HCT116 (cell line): ENCODE results near the gene PIGL. TPM values are rescaled to one million over a fixed set of nuclear protein-coding genes. Genes with fewer than 3 reads are reported as not detected.

Experiments used
- ATAC-seq: fragments of 200-7000 bp; cut with Tn5 transposase; 2 replicates; pipeline ENCODE4 v1.9.1; 2020; ENCODE audit warnings: mild to moderate bottlenecking, moderate library complexity
- BruUV-seq: library from RNA; stranded (reverse); fragments of 400-500 nt; replicated peaks from 2 replicates; lab custom pipeline; 2021; lab: Mats Ljungman, UMichigan
- CTCF ChIA-PET: fragments of 300-600 bp; sonication (Branson Sonifier 250); formaldehyde crosslinking; loops from one replicate; lab custom pipeline; 2021; ENCODE audit warnings: antibody characterized with exemption; lab: Charles Lee
- POLR2A ChIA-PET: fragments of 300-600, 350-600 bp; sonication (Branson Sonifier 250); formaldehyde crosslinking; loops from one replicate; lab custom pipeline; 2021; ENCODE audit warnings: antibody characterized with exemption; lab: Charles Lee
- RAD21 ChIA-PET, 2 experiments: fragments of 300-600 bp; sonication (Branson Sonifier 250); formaldehyde crosslinking; loops; one replicate each; lab custom pipeline; 2023; ENCODE audit warnings: low total read pairs in 2 of 2; ENCODE audit not compliant: uncharacterized antibody in 2 of 2, unreplicated experiment in 2 of 2, low non-redundant PET in 1 of 2; lab: Charles Lee
- DNase-seq: peaks from one replicate; pipeline ENCODE4 v3.0.0-alpha.2; 2010; ENCODE audit warnings: low read depth, low spot score
- H2AFZ ChIP-seq: fragments of 200-600 bp; shearing (Covaris generic), sonication (generic); 2 replicates; pipeline ENCODE4 v1.6.1; 2017; ENCODE audit warnings: low read depth, mixed run types, mixed read lengths, antibody characterized with exemption, low read length; ENCODE audit not compliant: poor library complexity, severe bottlenecking
- H3K27ac ChIP-seq: 2 replicates; pipeline ENCODE4 v1.5.1; 2012; ENCODE audit warnings: low read depth, low read length
- H3K27me3 ChIP-seq: fragments of 200-600 bp; sonication (generic); 2 replicates; pipeline ENCODE4 v1.6.1; 2016; ENCODE audit warnings: mixed run types, low read length, mixed read lengths; ENCODE audit not compliant: insufficient read depth
- H3K36me3 ChIP-seq, 2 experiments: fragments of 200-500 bp in 1 of 2; fragments of 200-600 bp in 1 of 2; sonication (Bioruptor generic) in 1 of 2; sonication (generic) in 1 of 2; 2 replicates each; pipeline versions ENCODE4 v1.5.1 to v1.6.1; 2014 to 2016; ENCODE audit warnings: low read length in 2 of 2, inconsistent platforms in 1 of 2, mixed read lengths in 1 of 2, mixed run types in 1 of 2; ENCODE audit not compliant: insufficient read depth in 2 of 2, control insufficient read depth in 1 of 2
- H3K4me1 ChIP-seq, 2 experiments: fragments of 200-600 bp in 1 of 2; sonication (generic) in 1 of 2; 2 replicates each; pipeline versions ENCODE4 v1.5.1 to v1.6.1; 2012 to 2017; ENCODE audit warnings: low read length in 2 of 2, inconsistent platforms in 1 of 2, mild to moderate bottlenecking in 1 of 2, mixed read lengths in 1 of 2, mixed run types in 1 of 2, moderate library complexity in 1 of 2; ENCODE audit not compliant: insufficient read depth in 2 of 2, control insufficient read depth in 1 of 2
- H3K4me2 ChIP-seq: fragments of 200-600 bp; sonication (generic); 2 replicates; pipeline ENCODE4 v1.6.1; 2017; ENCODE audit warnings: mixed run types, low read length, mixed read lengths
- H3K4me3 ChIP-seq, 2 experiments: fragments of 200-600 bp in 1 of 2; sonication (generic) in 1 of 2; replicated peaks in 1 of 2; 2 replicates each; pipeline ENCODE4 v1.5.1; 2011 to 2016; ENCODE audit warnings: low read length in 2 of 2, control low read depth in 1 of 2, low read depth in 1 of 2, mild to moderate bottlenecking in 1 of 2, mixed read lengths in 1 of 2, mixed run types in 1 of 2
- H3K79me2 ChIP-seq: fragments of 200-600 bp; sonication (generic); 2 replicates; pipeline ENCODE4 v1.6.1; 2017; ENCODE audit warnings: mild to moderate bottlenecking, mixed run types, low read length, moderate library complexity, mixed read lengths; ENCODE audit not compliant: insufficient read depth
- H3K9ac ChIP-seq: fragments of 200-600 bp; sonication (generic); 2 replicates; pipeline ENCODE4 v1.6.1; 2016; ENCODE audit warnings: low read length, mixed read lengths
- H3K9me2 ChIP-seq: fragments of 200-600 bp; sonication (generic), shearing (Covaris generic); 2 replicates; pipeline ENCODE4 v1.6.1; 2017; ENCODE audit warnings: mixed run types, mild to moderate bottlenecking, moderate library complexity; ENCODE audit not compliant: insufficient read depth
- H3K9me3 ChIP-seq, 2 experiments: fragments of 200-500 bp in 1 of 2; fragments of 200-600 bp in 1 of 2; sonication (Bioruptor generic) in 1 of 2; sonication (generic) in 1 of 2; 2 replicates each; pipeline ENCODE4 v1.6.1; 2014 to 2017; ENCODE audit warnings: low read length in 2 of 2, mixed read lengths in 2 of 2, inconsistent platforms in 1 of 2, low read depth in 1 of 2, mild to moderate bottlenecking in 1 of 2, mixed run types in 1 of 2, moderate library complexity in 1 of 2; ENCODE audit not compliant: control insufficient read depth in 1 of 2, insufficient read depth in 1 of 2
- H4K20me1 ChIP-seq: fragments of 200-600 bp; sonication (generic), shearing (Covaris generic); 2 replicates; pipeline ENCODE4 v1.6.1; 2017; ENCODE audit warnings: mixed run types, mild to moderate bottlenecking, moderate library complexity; ENCODE audit not compliant: insufficient read depth
- CBX3 ChIP-seq: IDR thresholded peaks from 2 replicates; pipeline ENCODE4 v1.6.1; 2012; ENCODE audit warnings: low read depth
- EGR1 ChIP-seq: IDR thresholded peaks from 2 replicates; pipeline ENCODE4 v1.6.1; 2012; ENCODE audit warnings: low read depth
- ELF1 ChIP-seq: IDR thresholded peaks from 2 replicates; pipeline ENCODE4 v1.6.1; 2012; ENCODE audit warnings: low read depth, borderline replicate concordance
- EZH2 ChIP-seq: fragments of 200-600 bp; sonication (generic); IDR thresholded peaks from 2 replicates; pipeline ENCODE4 v1.6.1; 2017; ENCODE audit warnings: antibody characterized with exemption, mixed run types
- FOSL1 ChIP-seq: IDR thresholded peaks from 2 replicates; pipeline ENCODE4 v1.6.1; 2012; ENCODE audit warnings: low read depth
- POLR2A ChIP-seq: IDR thresholded peaks from 2 replicates; pipeline ENCODE4 v1.7.0; 2011; ENCODE audit warnings: borderline replicate concordance; ENCODE audit not compliant: insufficient read depth, insufficient read length; ENCODE audit errors: extremely low read depth
- POLR2AphosphoS5 ChIP-seq: IDR thresholded peaks from 2 replicates; pipeline ENCODE4 v1.6.1; 2011; ENCODE audit warnings: mild to moderate bottlenecking, low read depth, low read length, moderate library complexity
- RAD21 ChIP-seq: IDR thresholded peaks from 2 replicates; pipeline ENCODE4 v1.6.1; 2012; ENCODE audit warnings: low read depth, mild to moderate bottlenecking
- SIN3A ChIP-seq: IDR thresholded peaks from 2 replicates; pipeline ENCODE4 v1.6.1; 2012; ENCODE audit warnings: low read depth
- SP1 ChIP-seq: IDR thresholded peaks from 2 replicates; pipeline ENCODE4 v1.6.1; 2012; ENCODE audit warnings: low read depth
- SRF ChIP-seq: IDR thresholded peaks from 2 replicates; pipeline ENCODE4 v1.6.1; 2012; ENCODE audit warnings: low read depth
- TCF7L2 ChIP-seq: IDR thresholded peaks from 2 replicates; pipeline ENCODE4 v1.7.0; 2011; ENCODE audit warnings: borderline replicate concordance, inconsistent platforms; ENCODE audit not compliant: insufficient read depth, insufficient read length; ENCODE audit errors: extremely low read depth
- YY1 ChIP-seq: IDR thresholded peaks from 2 replicates; pipeline ENCODE4 v1.6.1; 2011; ENCODE audit warnings: low read length, low read depth, moderate library complexity, mild to moderate bottlenecking; ENCODE audit not compliant: insufficient replicate concordance; ENCODE audit errors: extremely low read depth
- intact Hi-C: fragments of 100-400 bp; cut with micrococcal nuclease; formaldehyde crosslinking; loops from 2 replicates; pipeline ENCODE4 v1.10.0; 2022
- total RNA-seq: library from RNA; stranded (reverse); gene quantifications from one replicate; pipeline ENCODE4 v1.2.1, GENCODE V29; 2021; ENCODE audit not compliant: unreplicated experiment
- TF ChIP-seq, protein P1 (sequence below): IDR thresholded peaks from 2 replicates; pipeline ENCODE4 v1.6.1; 2011; ENCODE audit warnings: mild to moderate bottlenecking, low read length, moderate library complexity; ENCODE audit not compliant: insufficient replicate concordance; ENCODE audit errors: extremely low read depth
- TF ChIP-seq, protein P2 (sequence below): IDR thresholded peaks from 2 replicates; pipeline ENCODE4 v1.6.1; 2012
- TF ChIP-seq, protein P3 (sequence below): IDR thresholded peaks from 2 replicates; pipeline ENCODE4 v1.6.1; 2012; ENCODE audit warnings: low read depth
- TF ChIP-seq, protein P4 (sequence below), 3 experiments: fragments of 200-600 bp in 1 of 3; sonication (generic) in 1 of 3; IDR thresholded peaks in 2 of 3; conservative IDR thresholded peaks in 1 of 3; 2 replicates each; pipeline ENCODE4 v1.5.1; 2012 to 2017; ENCODE audit warnings: low read depth in 2 of 3, low read length in 2 of 3, antibody characterized with exemption in 1 of 3, borderline replicate concordance in 1 of 3, control low read depth in 1 of 3, mild to moderate bottlenecking in 1 of 3, mixed read lengths in 1 of 3, mixed run types in 1 of 3, moderate library complexity in 1 of 3; ENCODE audit not compliant: insufficient read depth in 1 of 3

Gene PIGL
- total RNA-seq, 1 experiment from 2014 or later, result 36.8 TPM

DNA sequence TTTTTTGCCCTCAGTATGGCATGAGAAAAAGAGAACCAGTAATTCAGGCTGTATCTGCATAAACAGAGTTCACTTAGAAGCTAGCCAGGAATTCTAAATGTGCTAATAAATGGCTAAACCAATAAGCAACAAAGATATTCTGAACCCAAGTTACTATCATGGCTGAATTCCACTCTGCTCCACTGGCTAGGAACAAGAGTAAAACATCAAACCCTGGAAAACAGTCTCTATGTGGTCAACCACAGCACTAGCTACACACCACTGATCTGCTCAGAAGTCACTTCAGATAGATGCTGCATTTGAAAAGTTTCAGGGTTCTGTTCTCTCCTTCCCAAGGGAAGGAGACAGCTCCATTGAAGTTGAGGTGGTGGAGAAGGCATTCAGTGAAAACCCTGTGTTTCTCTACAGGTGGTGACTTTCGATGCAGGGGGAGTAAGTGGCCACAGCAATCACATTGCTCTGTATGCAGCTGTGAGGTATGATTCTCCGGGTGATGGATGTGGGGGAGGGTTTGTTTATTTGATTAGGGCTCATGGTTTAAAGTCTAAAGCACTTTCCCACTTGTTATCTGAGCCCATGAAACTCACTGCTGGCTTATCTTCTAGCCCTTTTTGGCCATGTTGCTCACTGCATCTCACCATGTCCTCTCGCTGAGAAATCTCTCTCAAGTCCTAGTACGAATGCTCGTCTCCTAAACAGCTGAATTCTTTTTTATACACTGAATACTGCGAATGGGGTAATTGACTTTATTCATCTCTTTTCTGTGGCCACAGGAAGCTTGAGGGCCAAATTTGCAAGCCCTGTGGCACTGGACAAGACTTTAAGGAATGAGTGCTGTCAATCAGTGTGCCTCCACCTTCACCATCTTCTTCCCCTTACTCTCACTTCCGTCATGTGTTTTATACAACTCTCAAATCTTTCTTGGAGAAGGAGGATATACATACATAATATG is 96.4 kb downstream of the PIGL start:
- no peaks in the 10 kb centered on the region for H3K4me1 ChIP-seq
- TF ChIP-seq SIN3A (no peak), ELF1 (no peak), SRF (no peak), POLR2A (no peak), CBX3 (no peak), RAD21 (no peak), YY1 (no peak), TCF7L2 (no peak), FOSL1 (no peak), SP1 (no peak), EZH2 (no peak), EGR1 (no peak), POLR2AphosphoS5 (no peak)
- TF ChIP-seq, protein P1, sequence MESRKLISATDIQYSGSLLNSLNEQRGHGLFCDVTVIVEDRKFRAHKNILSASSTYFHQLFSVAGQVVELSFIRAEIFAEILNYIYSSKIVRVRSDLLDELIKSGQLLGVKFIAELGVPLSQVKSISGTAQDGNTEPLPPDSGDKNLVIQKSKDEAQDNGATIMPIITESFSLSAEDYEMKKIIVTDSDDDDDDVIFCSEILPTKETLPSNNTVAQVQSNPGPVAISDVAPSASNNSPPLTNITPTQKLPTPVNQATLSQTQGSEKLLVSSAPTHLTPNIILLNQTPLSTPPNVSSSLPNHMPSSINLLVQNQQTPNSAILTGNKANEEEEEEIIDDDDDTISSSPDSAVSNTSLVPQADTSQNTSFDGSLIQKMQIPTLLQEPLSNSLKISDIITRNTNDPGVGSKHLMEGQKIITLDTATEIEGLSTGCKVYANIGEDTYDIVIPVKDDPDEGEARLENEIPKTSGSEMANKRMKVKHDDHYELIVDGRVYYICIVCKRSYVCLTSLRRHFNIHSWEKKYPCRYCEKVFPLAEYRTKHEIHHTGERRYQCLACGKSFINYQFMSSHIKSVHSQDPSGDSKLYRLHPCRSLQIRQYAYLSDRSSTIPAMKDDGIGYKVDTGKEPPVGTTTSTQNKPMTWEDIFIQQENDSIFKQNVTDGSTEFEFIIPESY, result no peak
- TF ChIP-seq, protein P2, sequence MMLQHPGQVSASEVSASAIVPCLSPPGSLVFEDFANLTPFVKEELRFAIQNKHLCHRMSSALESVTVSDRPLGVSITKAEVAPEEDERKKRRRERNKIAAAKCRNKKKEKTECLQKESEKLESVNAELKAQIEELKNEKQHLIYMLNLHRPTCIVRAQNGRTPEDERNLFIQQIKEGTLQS, result no peak
- TF ChIP-seq, protein P3, sequence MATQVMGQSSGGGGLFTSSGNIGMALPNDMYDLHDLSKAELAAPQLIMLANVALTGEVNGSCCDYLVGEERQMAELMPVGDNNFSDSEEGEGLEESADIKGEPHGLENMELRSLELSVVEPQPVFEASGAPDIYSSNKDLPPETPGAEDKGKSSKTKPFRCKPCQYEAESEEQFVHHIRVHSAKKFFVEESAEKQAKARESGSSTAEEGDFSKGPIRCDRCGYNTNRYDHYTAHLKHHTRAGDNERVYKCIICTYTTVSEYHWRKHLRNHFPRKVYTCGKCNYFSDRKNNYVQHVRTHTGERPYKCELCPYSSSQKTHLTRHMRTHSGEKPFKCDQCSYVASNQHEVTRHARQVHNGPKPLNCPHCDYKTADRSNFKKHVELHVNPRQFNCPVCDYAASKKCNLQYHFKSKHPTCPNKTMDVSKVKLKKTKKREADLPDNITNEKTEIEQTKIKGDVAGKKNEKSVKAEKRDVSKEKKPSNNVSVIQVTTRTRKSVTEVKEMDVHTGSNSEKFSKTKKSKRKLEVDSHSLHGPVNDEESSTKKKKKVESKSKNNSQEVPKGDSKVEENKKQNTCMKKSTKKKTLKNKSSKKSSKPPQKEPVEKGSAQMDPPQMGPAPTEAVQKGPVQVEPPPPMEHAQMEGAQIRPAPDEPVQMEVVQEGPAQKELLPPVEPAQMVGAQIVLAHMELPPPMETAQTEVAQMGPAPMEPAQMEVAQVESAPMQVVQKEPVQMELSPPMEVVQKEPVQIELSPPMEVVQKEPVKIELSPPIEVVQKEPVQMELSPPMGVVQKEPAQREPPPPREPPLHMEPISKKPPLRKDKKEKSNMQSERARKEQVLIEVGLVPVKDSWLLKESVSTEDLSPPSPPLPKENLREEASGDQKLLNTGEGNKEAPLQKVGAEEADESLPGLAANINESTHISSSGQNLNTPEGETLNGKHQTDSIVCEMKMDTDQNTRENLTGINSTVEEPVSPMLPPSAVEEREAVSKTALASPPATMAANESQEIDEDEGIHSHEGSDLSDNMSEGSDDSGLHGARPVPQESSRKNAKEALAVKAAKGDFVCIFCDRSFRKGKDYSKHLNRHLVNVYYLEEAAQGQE, result no peak
- TF ChIP-seq, protein P4, sequence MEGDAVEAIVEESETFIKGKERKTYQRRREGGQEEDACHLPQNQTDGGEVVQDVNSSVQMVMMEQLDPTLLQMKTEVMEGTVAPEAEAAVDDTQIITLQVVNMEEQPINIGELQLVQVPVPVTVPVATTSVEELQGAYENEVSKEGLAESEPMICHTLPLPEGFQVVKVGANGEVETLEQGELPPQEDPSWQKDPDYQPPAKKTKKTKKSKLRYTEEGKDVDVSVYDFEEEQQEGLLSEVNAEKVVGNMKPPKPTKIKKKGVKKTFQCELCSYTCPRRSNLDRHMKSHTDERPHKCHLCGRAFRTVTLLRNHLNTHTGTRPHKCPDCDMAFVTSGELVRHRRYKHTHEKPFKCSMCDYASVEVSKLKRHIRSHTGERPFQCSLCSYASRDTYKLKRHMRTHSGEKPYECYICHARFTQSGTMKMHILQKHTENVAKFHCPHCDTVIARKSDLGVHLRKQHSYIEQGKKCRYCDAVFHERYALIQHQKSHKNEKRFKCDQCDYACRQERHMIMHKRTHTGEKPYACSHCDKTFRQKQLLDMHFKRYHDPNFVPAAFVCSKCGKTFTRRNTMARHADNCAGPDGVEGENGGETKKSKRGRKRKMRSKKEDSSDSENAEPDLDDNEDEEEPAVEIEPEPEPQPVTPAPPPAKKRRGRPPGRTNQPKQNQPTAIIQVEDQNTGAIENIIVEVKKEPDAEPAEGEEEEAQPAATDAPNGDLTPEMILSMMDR (IDR thresholded peaks at IDR 0.05 in 2 of 3, conservative IDR thresholded peaks at IDR 0.05 in 1 of 3; ENCODE audit: borderline replicate concordance in 1 of 3, insufficient read depth in 1 of 3, low read depth in 2 of 3, low read length in 2 of 3), result no peak
- DNase-seq (no peak), ATAC-seq (no peak)
- H3K4me2 ChIP-seq, result no peak overlapping the region
- ChIA-PET RAD21 (interaction anchor here in 1 of 2 experiments (0.5 kb wide), 1 partner anchor 21 kb away, joined by 6 read pairs; no protein-coding TSS in a partner anchor), POLR2A (no interaction called here), CTCF (no interaction called here)
- H3K36me3 ChIP-seq, result no peaks in the 10 kb centered on the region
- intact Hi-C loops, result no loop called here
- H3K27ac ChIP-seq, result no peak overlapping the region
- H3K27me3 ChIP-seq, result no peaks in the 10 kb centered on the region
- no peaks in the 10 kb centered on the region for H4K20me1 ChIP-seq
- no peaks in the 10 kb centered on the region for H3K9me2 ChIP-seq
- no peaks in the 10 kb centered on the region for H3K79me2 ChIP-seq
- H2AFZ ChIP-seq, result no peak overlapping the region
- no peaks in the 10 kb centered on the region for H3K9me3 ChIP-seq
- BruUV-seq, result no TSS peak
- H3K9ac ChIP-seq, result no peak overlapping the region
- H3K4me3 ChIP-seq, result no peak overlapping the region
